Tibial nerve (tissue), 4 donors: Measurements from ENCODE around the gene FHOD1. TPM values are rescaled to one million over a fixed set of nuclear protein-coding genes. Genes with fewer than 3 reads are reported as not detected.

Experiments
- DNase-seq, 2 donors: peaks; one replicate each; pipeline ENCODE4 v3.0.0-alpha.2; 2019; ENCODE audit warnings: low spot score in 2 of 2
- H3K27ac ChIP-seq, 4 donors: fragments of 200-600 bp; sonication (generic) in 3 of 4; one replicate each; pipeline ENCODE4 v1.5.1; 2017 to 2019; ENCODE audit warnings: mild to moderate bottlenecking in 1 of 4
- H3K27me3 ChIP-seq, 2 donors: fragments of 200-600 bp; sonication (generic) in 1 of 2; one replicate each; pipeline versions ENCODE4 v1.5.1 to v1.6.0; 2017 to 2019
- H3K36me3 ChIP-seq, 3 donors: fragments of 200-600 bp; sonication (generic); one replicate each; pipeline ENCODE4 v1.5.1; 2018 to 2019
- H3K4me1 ChIP-seq, 4 donors: fragments of 200-600 bp; sonication (generic) in 3 of 4; one replicate each; pipeline ENCODE4 v1.5.1; 2017 to 2019
- H3K4me3 ChIP-seq, 4 donors: fragments of 200-600 bp; sonication (generic) in 3 of 4; one replicate each; pipeline ENCODE4 v1.5.1; 2017 to 2019; ENCODE audit warnings: mild to moderate bottlenecking in 1 of 4, moderate library complexity in 1 of 4
- H3K9me3 ChIP-seq, 4 donors: fragments of 200-600 bp; sonication (generic) in 3 of 4; one replicate each; pipeline ENCODE4 v1.5.1; 2017 to 2019
- CTCF ChIP-seq, 5 experiments: fragments of 200-600 bp in 3 of 5; fragments of 450-650 bp in 2 of 5; sonication (generic) in 3 of 5; IDR thresholded peaks; one replicate each; pipeline ENCODE4 v1.5.1; 2016 to 2019; ENCODE audit warnings: antibody characterized with exemption in 5 of 5, mild to moderate bottlenecking in 3 of 5, moderate library complexity in 2 of 5
- EP300 ChIP-seq, 2 donors: sonication (generic); formaldehyde crosslinking; IDR thresholded peaks; one replicate each; pipeline ENCODE4 v1.6.1; 2017; ENCODE audit warnings: antibody characterized with exemption in 2 of 2, mild to moderate bottlenecking in 1 of 2
- POLR2A ChIP-seq, 2 donors: fragments of 450-650 bp; IDR thresholded peaks; one replicate each; pipeline ENCODE4 v1.6.1; 2017; ENCODE audit warnings: antibody characterized with exemption in 2 of 2, mild to moderate bottlenecking in 2 of 2, moderate library complexity in 2 of 2
- WGBS, 2 donors: methylation state at CpG; one replicate each; pipeline ENCODE4 v1.1.5; 2018; 5-methylcytosine and 5-hydroxymethylcytosine counted together
- total RNA-seq, 4 donors: library from RNA; depleted of rRNA; stranded (reverse); fragments of >200 nt; gene quantifications; one replicate each; pipeline ENCODE4 v1.1.0, GENCODE V29; 2016

FHOD1 gene
- total RNA-seq, 4 donors from 2014 or later: 17.3 to 45.3 (median 25.5) TPM

GRCh38 chr16:67199011-67199807, 48.1 kb downstream of the FHOD1 start, which contains the start of gene ELMO3:
TSS of gene ELMO3 (plus strand) at chr16:67199131. CDS start at chr16:67199327, 196 bp downstream.
- 41 to 42% methylated on average over 40 to 47 of the region's 61 CpGs for WGBS, 2 donors
- no peak for DNase-seq
- peaks cover 2 to 88% (median 27%) of the 10 kb centered on the region in 3 donors for H3K36me3 ChIP-seq
- peak within 1 kb of the TSS in 2 of 4 donors; percentile 36 to 67 for H3K27ac ChIP-seq
- TF ChIP-seq CTCF (IDR thresholded peaks at IDR 0.05): peak in 2 of 5 experiments; percentile 4 to 28
- TF ChIP-seq POLR2A (IDR thresholded peaks at IDR 0.05): no peak
- H3K4me3 ChIP-seq: peak within 1 kb of the TSS in 2 of 4 donors; percentile 29 to 30
- H3K4me1 ChIP-seq: peaks cover 0 to 44% (median 13%) of the 10 kb centered on the region in 4 donors
- H3K9me3 ChIP-seq: no peaks in the 10 kb centered on the region
- no peaks in the 10 kb centered on the region for H3K27me3 ChIP-seq

GRCh38 chr16:67198238-67198734, 49.0 kb downstream of the FHOD1 start:
- TF ChIP-seq POLR2A (IDR thresholded peaks at IDR 0.05) (no peak), CTCF (IDR thresholded peaks at IDR 0.05) (peak; percentile 32 to 64 (median 53))
- no peaks in the 10 kb centered on the region for H3K27me3 ChIP-seq
- H3K36me3 ChIP-seq: peaks cover 2 to 83% (median 27%) of the 10 kb centered on the region in 3 donors
- H3K4me1 ChIP-seq: peaks cover 0 to 53% (median 20%) of the 10 kb centered on the region in 4 donors
- WGBS, 2 donors: 36 to 40% methylated on average over 5 to 12 of the region's 12 CpGs
- DNase-seq: no peak
- no peak overlapping the region for H3K4me3 ChIP-seq
- no peaks in the 10 kb centered on the region for H3K9me3 ChIP-seq
- peak overlapping the region in 2 of 4 donors; percentile 36 to 67 for H3K27ac ChIP-seq

GRCh38 chr16:67197704-67198103, 49.6 kb downstream of the FHOD1 start:
- TF ChIP-seq EP300 (IDR thresholded peaks at IDR 0.05) (no peak), POLR2A (IDR thresholded peaks at IDR 0.05) (no peak), CTCF (IDR thresholded peaks at IDR 0.05) (no peak)
- H3K4me3 ChIP-seq: no peak overlapping the region
- H3K27me3 ChIP-seq: no peaks in the 10 kb centered on the region
- no peaks in the 10 kb centered on the region for H3K9me3 ChIP-seq
- DNase-seq: no peak
- H3K4me1 ChIP-seq: peaks cover 0 to 59% (median 26%) of the 10 kb centered on the region in 4 donors
- WGBS, 2 donors: 53 to 61% methylated on average over 6 of the region's 6 CpGs
- peak overlapping the region in 2 of 4 donors; percentile 36 to 67 for H3K27ac ChIP-seq
- peaks cover 2 to 77% (median 27%) of the 10 kb centered on the region in 3 donors for H3K36me3 ChIP-seq

- H3K4me3 ChIP-seq: no peak overlapping the region
- no peaks in the 10 kb centered on the region for H3K9me3 ChIP-seq
- peaks cover 2 to 69% (median 27%) of the 10 kb centered on the region in 3 donors for H3K36me3 ChIP-seq
- H3K27me3 ChIP-seq: no peaks in the 10 kb centered on the region
- no peak for TF ChIP-seq EP300 (IDR thresholded peaks at IDR 0.05)
- no peak for TF ChIP-seq POLR2A (IDR thresholded peaks at IDR 0.05)
- no peak for TF ChIP-seq CTCF (IDR thresholded peaks at IDR 0.05)
- no peak for DNase-seq
- peaks cover 0 to 62% (median 30%) of the 10 kb centered on the region in 4 donors for H3K4me1 ChIP-seq
- WGBS, 2 donors: 85 to 100% methylated on average over 1 of the region's 1 CpG
- no peak overlapping the region for H3K27ac ChIP-seq
Observed at GRCh38 chr16:67196881-67197280, 50.4 kb downstream of the FHOD1 start.

GRCh38 chr16:67195676-67196075, 51.6 kb downstream of the FHOD1 start:
- no peak overlapping the region for H3K4me3 ChIP-seq
- WGBS, 2 donors: 77% methylated on average over 5 of the region's 5 CpGs
- peaks cover 2 to 59% (median 27%) of the 10 kb centered on the region in 3 donors for H3K36me3 ChIP-seq
- TF ChIP-seq POLR2A (IDR thresholded peaks at IDR 0.05) (no peak), CTCF (IDR thresholded peaks at IDR 0.05) (no peak)
- peaks cover 0 to 71% (median 30%) of the 10 kb centered on the region in 4 donors for H3K4me1 ChIP-seq
- no peaks in the 10 kb centered on the region for H3K9me3 ChIP-seq
- DNase-seq: no peak
- no peaks in the 10 kb centered on the region for H3K27me3 ChIP-seq
- no peak overlapping the region for H3K27ac ChIP-seq
